GM21528 (cell line): ENCODE data around the gene CD300H.

Experiments
- ATAC-seq: cut with Tn5 transposase; IDR thresholded peaks from one replicate; pipeline ENCODE4 v1.9.1; 2021; ENCODE audit warnings: mild to moderate bottlenecking, moderate library complexity; ENCODE audit not compliant: unreplicated experiment, low FRiP score

CD300H gene

DNA sequence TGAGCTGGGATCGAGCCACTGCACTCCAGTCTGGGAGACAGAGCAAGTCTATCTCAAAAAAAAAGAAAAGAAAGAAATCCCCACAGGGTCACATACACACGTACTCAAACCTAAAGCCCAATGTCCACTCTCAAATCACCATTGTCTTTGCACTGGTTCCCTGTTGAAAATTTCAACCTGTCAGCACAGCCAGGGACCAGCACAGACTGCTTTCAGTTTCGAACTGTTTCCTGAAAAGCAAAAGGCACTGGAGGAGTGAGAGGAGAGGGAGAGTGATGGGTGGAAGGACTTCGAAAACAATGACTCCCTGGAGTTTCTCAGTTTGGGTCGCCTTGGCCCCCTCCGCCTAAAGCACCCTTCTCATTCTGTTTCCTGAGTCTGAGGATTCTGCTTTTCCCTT lies 12.4 kb downstream of the CD300H start:
- ATAC-seq = no peak

DNA sequence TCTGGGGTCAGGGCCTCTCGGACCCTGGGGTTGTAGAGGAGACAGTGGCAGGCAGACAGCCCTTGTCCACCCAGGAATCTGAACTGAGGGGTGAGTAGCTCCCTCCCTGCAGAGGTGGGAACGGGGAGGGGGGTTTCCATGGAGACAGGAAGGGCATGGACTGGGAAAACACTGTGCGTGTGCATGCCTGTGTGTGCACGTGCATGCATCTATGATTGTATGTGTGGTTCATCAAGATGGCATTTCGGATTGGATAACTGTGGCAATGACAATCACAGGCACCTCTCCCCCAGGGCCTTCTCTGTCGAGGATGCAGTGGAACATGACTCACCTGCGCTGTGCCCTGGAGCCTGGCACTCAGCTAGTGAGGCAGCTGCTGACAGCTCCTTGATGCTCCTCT lies 15.3 kb downstream of the CD300H start:
- ATAC-seq = no peak

DNA sequence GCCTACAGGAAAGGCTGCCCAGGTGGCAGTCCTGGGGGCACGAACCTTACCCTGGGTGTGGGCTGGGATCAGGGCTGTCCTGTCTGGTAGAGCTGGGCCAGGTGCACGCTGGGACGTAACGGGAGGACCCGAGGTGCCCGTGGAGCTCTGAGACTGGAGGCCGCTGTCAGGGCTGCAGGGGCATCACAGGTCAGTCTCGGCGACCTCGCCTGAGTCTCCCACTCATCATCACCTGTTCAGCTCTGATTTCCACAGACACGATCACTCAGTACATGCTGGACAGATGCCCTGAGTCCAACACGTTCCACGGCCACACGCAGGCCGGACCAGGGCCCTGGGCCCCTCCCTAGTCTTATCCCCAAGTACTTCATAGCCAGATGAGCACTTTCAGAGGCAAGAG lies 16.7 kb downstream of the CD300H start:
- no peak for ATAC-seq

DNA sequence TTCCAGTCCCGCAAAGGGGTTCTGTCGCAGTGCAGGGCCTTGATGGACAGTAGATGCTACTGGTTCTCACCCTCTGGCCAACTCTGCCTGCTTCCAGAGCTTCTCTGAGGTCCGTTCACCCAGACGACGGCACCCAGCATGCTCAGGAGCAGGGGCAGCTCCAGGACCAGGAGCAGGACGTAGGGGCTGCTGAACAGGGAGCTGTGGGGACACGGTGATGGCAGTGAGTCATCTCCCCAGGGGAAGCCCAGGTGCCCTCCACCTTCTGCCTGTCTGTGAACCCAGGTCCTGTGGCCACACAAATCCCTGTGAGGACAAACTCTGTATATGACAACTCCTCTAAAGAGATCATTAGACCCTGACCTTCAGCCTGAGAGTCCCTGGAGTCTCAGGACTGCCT lies 18.0 kb downstream of the CD300H start:
- no peak for ATAC-seq

DNA sequence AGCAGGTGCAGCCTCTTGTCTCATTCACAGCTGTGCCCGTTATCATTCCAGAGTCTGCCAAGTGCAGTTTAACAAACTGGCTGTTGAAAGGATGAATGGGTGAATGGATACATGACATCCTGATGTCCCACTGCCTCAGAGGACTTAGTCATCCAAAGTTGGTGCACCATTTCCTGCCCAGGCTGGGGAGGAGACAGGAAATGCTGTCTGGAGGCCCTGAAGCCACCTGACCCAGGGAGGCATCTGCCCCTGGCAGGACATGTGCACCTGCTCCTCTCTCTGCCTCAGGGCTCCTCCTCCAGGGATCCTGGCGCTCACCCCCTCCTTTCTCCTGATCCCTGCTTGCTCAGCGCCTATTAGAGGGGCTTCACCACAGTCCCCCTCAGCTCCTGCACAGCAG lies 19.6 kb downstream of the CD300H start:
- no peak for ATAC-seq

DNA sequence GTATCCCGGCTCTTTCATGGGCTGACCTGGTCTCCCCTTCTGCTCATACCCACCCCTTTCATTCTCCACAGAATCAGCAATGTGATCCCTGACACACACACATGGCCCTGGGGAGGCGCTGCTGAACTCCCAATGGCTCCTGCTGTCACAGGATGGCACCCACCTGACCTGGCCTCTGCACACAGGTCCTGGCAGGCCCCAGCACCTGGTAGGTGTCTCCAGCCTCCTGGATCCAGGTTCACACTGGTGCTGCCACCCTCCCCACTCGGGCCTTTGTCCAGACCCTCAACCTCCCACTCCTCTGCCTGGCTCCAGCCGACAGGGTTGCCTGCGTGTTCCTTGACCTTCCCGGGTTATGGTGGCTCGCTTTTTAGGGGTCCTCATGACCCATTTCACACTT lies 20.0 kb downstream of the CD300H start:
- ATAC-seq = no peak

DNA sequence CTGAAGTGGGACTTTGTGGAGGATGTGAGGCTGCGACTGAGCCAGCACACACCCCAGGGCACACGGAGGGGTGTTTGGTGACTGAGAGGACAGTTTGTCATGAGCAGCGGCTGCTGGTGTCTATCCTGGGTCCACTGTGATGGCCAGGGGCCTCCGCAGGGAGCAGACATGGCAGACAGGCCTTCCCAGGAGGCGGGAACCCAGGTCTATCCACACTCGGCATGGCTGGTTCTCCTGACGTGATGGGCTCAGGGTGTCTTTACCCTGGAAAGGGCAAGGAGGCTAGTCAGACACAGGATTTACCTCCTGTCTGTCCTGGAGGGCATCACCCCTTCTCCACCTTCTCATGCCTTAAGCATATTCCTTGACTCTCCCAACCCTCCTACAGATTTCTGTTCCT lies 20.7 kb downstream of the CD300H start:
- ATAC-seq = no peak

DNA sequence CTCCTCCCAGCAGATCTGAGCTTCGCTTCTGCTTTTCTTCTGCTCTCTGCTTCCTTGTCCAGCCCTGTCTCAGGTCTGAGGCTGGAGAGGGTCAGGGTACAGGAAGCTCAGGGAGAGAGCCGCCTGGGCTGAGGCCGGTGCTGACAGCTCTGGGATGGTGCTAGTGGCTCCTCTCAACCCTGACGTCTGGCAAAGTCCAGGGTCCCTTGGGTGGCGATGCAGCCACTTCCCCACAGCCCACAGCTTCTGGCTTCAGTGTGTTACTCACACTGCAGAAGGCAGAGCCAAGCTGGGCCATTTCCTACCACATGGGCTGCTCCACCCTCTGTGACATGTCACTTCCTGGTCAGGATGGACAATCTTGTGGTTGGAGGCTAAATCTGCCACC lies 21.5 kb downstream of the CD300H start, which contains the start of gene CD300C:
Gene CD300C, minus strand, starts transcription at position 273 of the 388 bp plus-strand sequence. CDS start 333 bp downstream, outside the sequence.
- ATAC-seq = no peak

DNA sequence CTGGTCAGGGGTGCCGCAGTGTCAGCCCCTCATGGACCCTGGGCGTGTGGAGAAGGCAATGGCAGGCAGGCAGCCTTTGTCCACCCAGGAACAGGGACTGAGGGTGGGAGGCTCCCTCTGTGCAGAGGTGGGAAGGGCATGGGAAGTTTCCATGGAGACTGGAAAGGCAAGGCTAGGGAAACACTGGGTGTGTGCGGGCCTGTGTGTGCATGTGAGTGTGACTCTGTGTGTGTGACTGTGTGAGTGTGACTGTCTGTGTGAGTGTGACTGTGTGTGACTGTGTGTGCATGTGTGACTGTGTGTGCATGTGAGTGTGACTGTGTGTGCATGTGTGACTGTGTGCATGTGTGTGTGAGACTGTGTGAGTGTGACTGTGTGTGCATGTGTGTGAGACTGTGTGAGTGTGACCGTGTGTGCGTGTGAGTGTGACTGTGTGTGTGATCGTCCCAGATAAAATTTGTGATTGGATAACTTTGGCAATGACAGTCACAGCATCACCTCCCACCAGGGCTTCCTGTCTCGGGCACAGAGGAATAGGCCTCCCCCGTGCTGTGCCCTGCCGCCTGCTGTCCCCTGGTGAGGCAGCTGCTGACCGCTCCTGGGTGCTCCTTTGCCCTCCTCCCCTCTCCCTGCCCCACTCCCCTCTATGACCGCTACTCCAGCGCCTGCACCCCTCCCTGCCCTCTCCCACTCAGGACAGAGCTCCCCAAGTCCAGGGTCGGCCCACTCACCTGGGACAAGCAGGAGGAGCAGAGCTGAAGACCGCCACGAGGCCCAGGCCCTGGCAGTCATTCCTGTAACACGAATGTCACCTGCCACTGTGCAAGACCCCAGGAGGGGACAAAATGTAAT lies 22.1 kb downstream of the CD300H start:
- ATAC-seq = no peak

DNA sequence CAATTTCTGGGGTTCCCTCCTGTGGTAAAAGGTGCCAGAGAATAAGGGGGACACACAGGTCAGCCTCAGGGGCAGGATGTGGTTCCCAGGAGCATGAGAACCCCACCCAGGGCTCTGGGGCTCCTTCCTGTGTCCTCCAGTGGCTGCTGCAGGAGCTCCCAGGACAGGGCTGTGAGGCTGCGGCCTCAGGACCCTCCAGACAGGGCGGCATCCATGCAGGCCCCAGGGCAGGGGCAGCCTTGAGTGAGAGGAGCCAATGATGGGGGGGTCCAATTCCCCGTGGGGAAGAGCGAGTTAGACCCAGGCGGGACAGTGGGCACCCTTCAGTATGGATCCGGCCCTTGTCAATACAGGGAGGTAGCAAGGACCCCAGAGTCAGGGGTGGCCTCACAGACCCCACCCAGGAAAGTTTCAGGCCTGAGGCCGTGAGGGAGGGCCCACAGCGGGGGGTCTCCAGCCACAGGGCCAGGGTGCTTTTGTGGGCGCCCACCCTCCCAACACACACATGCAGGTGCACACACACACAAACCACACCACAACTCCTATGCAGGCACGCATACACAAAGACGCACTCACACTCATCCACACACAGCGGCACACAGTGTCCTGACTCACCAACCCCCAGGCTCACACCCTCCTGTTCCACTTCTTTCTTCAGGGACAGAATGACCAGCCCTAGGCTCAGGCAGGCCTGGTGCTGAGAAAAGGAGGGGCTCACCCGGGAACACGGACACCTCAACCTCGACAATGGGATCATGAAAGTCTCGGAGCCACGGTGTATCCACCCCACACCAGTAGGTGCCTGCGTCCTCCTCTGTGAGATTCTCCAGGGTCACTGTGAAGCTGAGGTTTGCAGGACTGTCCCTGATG lies 23.2 kb downstream of the CD300H start:
- no peak for ATAC-seq

DNA sequence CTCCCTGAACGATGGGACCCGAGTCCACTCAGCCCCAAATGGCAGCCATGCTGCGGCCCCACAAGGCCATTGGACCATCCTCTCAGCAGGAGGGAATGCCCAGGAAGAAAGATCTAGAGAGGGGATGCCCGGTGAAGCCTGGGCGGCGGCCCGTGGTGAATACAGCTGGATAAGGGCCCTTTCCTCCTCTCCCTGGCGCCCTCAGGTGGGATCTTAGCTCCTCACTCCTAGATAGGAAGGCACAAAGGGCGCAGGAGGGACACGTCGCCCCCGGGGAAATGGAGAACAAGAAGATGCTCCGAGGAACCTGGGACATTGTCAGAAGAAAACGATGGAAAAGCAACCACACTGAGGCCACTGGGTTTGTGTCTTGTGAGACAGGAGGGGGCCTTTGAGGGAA lies 23.9 kb downstream of the CD300H start:
- ATAC-seq = no peak

DNA sequence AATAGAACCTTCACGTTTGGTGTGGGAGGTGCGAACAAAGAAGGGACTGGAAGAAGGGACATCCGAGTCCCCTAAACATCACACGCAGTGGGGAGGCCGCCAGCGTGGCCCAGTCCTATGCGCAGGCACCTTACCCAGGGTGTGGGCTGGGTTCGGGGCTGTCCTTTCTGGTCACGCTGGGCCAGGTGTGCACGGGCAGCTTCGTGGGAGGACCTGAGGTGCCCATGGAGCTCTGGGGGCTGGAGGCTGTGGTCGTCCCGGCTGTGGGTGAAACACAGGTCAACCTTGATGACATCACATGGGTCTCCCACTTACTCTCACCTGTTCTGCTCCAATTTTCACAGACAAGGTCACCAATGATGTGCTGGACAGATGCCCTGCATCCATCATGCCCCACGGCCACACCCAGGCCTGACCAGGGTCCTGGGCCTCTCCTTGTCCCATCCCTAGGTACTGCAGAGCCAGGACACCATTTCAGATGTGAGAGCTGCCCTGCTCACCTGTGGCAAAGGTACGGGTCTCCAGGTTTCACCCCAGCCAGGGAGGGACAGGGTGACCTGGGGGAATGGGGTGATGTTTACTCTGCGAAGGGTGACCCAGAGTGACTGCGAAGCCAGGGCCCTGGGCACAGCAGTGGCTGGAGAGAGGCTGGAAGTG lies 24.5 kb downstream of the CD300H start:
- ATAC-seq = no peak

DNA sequence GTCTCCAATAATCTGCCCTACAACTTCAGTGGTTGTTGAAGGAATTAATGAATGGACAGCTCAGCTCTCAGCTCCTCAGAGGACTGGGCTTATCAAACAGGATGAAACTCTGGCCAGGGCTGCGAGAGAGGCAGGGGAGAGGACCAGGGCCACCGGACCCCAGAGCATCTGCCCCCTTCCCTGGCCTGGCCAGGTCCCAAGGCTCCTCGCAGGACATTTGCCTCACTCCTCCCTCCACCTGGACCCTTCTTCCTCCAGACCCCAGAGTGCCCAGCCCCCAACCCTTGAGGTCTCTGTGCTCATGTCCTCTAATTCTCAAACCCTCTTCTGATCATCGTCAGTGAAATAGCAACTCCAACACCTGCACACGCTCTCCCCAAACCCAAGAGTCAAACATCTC lies 25.1 kb downstream of the CD300H start:
- ATAC-seq = no peak

DNA sequence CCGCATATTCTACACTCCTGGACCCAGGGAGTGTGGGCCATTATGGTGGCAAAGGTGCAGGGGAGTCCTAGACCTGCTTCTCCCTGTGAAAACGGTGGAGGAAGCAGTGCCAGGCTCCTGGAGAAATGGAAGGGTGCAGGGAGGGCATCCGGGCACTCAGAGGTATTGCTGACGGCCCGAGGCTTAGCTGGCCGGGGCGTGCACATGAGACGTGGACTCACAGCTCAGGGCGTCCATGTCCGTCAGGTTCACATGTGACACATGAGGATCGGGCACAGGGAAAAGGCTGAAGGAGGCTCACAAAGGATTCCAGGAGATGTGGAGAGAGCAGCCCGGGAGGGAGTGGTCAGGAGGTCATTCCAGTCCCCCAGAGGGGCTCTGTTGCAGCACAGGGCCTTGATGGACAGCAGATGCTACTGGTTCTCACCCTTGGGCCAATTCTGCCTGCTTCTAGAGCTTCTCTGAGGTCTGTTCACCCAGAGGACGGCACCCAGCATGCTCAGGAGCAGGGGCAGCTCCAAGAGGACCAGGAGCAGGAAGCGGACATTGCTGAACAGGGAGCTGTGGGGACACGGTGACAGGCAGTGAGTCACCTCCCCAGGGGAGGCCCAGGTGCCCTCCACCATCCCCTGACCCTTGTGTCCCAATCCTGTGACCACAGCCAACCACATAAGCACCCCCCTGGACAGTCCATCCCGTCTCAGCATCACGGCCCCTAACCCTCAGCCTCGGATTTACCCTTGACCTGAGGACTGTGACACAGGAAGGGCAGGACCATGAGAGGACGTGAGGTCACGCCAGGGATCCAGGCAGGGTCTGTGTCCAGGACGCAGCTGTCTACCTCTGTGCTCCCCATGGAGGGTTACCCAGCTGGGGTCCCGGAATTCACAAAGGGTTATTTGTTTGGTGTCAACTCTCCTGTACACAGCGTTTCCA lies 25.9 kb downstream of the CD300H start:
- no peak for ATAC-seq

DNA sequence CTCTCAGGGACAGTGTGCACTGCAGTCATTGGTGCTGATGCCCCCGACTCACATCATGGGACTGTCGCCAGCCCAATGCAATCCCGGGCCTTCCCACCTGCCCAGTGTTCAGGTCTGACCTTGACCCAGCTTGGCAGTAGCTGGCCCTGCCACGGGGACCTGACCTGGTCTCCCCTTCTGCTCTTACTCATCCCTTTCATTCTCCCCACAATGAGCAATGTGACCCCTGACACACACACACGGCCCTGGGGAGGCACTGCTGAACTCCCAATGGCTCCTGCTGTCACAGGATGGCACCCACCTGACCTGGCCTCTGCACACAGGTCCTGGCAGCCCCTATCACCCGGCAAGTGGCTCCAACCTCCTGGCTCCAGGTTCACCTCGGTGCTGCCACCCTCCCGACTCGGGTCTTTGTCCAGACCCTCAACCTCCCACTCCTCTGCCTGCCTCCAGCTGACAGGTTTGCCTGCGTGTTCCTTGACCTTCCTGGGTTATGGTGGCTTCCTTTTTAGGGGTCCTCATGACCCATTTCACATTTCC lies 28.0 kb downstream of the CD300H start:
- no peak for ATAC-seq

DNA sequence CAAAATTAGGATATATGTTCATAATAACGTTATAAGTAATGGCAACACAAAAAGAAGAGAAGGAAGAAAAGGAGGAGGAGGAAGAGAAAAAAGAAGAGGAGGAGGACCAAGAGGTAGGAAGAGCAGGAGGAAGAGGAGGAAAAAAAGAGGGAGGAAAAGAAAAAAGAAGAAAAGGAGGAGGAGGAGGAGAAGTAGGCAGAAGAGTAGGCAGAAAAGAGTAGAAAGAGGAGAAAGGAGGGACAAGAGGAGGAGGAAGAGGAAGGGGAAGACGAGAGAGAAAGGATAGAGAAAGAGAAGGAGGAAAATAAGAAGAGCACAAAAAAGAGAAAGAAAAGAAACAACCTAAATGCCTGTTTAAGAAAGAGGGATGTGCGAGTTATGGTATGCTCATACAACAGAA lies 30.4 kb downstream of the CD300H start:
- no peak for ATAC-seq

DNA sequence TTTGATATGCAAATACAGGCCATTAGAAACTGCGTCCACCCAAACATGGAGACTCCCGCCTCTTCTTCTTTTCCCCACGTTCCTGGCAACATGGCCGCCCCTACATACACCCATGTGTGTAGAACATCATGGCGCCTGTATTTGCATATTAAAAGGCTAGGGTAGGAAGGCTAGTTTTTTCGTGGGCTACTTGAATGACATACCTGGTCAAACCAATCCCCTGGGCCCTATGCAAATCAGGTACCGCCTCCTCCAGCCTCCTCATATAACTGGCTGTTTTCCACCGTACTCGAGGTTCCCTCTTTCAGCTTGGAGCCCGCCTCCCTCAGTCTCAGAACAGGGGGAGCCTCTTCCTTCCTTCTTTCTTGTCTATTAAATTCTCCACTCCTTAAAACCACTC lies 35.2 kb downstream of the CD300H start:
- ATAC-seq = no peak

DNA sequence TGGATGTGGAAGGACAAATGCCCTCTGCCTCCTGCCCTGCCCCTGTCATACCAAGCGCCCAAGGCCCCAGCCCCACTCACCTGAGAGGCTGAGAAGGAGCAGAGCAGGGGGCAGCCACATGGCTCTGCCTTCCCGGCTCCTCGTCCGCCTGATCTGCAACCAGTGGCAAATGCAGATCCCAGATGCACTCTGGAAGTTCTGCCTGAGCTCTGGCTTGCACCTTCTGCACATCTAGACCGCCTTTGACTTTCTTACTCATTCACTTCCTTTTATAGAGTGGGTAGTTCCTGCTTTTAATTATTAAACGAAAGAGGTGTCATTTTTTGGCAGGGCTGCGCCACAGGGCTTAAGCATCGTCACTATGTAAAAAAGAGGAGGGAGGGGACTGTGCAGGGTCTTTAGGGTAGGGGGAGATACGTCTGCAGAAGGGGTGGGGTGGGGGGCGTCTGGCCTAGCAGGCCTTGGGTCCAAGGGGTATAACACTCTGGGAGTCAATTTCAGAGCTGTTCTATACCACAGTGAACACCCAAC lies 36.0 kb downstream of the CD300H start, which contains the start of gene CD300LB:
Gene CD300LB, minus strand, starts transcription at position 245 of the 531 bp plus-strand sequence. Its CDS starts 125 bp downstream, at position 120.
- no peak for ATAC-seq

DNA sequence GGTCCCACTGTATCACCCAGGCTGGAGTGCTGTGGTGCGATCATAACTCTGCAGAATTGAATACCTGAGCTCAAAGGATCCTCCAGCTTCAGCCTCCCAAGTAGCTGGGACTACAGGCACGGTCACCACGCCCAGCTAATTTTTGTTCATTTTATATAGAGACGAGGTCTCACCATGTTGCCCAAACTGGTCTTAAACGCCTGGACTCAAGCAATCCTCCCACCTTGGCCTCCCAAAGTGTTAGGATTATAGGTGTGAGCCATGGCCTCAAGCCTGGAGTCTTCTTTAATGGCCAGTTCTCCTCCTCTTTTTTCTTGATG lies 36.5 kb downstream of the CD300H start:
- ATAC-seq = no peak

DNA sequence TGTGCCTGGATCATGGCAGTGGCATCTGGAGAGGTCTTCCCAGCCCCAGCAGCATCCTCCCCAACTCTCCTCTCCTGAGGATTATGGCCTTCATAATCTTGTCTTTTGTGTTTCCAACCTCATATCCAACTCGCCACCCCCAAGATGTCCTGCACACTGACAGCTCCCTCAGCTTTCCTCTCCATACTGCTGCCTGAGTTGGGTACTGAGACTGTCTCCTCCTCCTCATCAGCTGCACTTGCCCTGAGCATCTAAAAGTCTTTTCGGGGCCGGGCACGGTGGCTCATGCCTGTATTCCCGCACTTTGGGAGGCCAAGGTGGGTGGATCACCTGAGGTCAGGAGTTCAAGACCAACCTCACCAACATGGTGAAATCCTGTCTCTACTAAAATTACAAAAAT lies 38.1 kb downstream of the CD300H start:
- ATAC-seq = no peak
